Fibroblast of villous mesenchyme (primary cell): ENCODE results near the gene COL23A1. TPM values are rescaled to one million over a fixed set of nuclear protein-coding genes. Genes with fewer than 3 reads are reported as not detected.

Experiments used
- DNase-seq: peaks from one replicate; pipeline ENCODE4 v3.0.0-alpha.2; 2010; ENCODE audit warnings: low read depth
- H3K4me3 ChIP-seq: 2 replicates; pipeline ENCODE4 v1.5.1; 2011; ENCODE audit warnings: low read depth, mild to moderate bottlenecking, low read length
- total RNA-seq: library from RNA; depleted of rRNA; stranded (reverse); fragments of >200 nt; gene quantifications from 2 replicates; pipeline ENCODE4 v1.2.3, GENCODE V29; 2012
- TF ChIP-seq, protein P1 (sequence below): IDR thresholded peaks from 2 replicates; pipeline ENCODE4 v1.5.1; 2012; ENCODE audit warnings: low read depth, mild to moderate bottlenecking, low read length; ENCODE audit not compliant: insufficient read depth

Gene COL23A1
- total RNA-seq, 1 donor = not detected

DNA sequence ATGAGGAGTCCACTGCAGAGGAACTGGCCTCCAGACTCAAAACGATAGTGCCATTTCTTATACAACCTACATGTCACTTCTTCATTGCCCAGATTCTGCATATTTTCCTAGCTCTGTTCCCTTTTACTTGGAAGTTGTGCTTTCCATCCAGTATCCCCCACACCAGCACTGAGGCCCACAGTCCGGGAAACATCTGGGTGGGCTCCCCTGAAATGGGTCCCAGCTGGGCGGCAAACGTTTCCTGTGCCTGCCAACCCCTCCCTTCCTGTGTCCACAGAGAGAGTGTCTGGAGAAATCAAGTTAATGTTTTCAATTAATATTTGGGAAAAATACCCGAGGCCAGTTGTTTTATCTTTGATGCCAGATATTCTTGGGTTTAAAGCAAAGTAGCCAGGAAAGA, 111.8 kb downstream of the COL23A1 start:
- TF ChIP-seq, protein P1, sequence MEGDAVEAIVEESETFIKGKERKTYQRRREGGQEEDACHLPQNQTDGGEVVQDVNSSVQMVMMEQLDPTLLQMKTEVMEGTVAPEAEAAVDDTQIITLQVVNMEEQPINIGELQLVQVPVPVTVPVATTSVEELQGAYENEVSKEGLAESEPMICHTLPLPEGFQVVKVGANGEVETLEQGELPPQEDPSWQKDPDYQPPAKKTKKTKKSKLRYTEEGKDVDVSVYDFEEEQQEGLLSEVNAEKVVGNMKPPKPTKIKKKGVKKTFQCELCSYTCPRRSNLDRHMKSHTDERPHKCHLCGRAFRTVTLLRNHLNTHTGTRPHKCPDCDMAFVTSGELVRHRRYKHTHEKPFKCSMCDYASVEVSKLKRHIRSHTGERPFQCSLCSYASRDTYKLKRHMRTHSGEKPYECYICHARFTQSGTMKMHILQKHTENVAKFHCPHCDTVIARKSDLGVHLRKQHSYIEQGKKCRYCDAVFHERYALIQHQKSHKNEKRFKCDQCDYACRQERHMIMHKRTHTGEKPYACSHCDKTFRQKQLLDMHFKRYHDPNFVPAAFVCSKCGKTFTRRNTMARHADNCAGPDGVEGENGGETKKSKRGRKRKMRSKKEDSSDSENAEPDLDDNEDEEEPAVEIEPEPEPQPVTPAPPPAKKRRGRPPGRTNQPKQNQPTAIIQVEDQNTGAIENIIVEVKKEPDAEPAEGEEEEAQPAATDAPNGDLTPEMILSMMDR = no peak
- no peak overlapping the region for H3K4me3 ChIP-seq
- no peak for DNase-seq

- TF ChIP-seq, protein P1 = no peak
- no peak for DNase-seq
- H3K4me3 ChIP-seq = no peak overlapping the region
Measured at GRCh38 chr5:178477802-178478201, 112.4 kb downstream of the COL23A1 start.

DNA sequence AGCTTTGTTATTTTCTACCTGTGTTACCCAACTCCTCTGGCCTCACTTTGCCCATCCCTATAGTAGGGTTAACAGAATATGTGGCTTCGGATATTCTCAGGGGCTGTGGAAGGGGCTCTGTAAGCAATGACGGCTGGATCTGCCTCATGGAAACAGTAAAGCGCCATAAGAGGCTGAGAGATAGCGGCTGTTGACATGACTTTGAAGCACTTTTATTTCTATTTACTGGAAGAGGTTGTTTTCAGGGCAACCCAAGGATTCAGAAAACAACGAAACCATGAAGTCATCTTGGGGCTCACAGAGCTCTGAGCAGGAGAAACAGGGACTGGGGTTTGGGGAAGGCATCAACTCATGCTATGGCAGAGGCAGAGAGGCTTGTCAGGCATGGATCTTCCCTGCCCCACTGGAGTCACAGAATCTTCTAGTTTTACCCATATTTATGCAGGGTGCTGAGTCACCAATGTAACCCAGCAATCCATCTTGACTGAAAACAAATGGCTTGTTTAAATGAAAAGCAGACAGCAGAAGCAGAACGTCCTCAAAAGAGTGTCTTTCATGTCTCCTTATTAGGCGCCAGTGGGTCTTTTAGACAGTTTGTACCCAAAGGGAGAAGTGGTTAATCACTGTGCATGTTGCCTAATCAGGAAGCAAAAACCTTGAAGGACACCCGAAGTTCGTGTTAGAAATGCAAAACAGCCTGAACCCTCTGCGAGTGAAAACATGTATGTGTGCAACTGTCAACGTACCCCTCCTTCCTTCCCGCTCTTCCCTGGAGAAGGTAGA, 113.0 kb downstream of the COL23A1 start:
- TF ChIP-seq, protein P1 = no peak
- no peak for DNase-seq
- H3K4me3 ChIP-seq = no peak overlapping the region

- no peak for DNase-seq
- TF ChIP-seq, protein P1 = no peak
- no peak overlapping the region for H3K4me3 ChIP-seq
Measured at GRCh38 chr5:178476531-178476930, 113.7 kb downstream of the COL23A1 start.

DNA sequence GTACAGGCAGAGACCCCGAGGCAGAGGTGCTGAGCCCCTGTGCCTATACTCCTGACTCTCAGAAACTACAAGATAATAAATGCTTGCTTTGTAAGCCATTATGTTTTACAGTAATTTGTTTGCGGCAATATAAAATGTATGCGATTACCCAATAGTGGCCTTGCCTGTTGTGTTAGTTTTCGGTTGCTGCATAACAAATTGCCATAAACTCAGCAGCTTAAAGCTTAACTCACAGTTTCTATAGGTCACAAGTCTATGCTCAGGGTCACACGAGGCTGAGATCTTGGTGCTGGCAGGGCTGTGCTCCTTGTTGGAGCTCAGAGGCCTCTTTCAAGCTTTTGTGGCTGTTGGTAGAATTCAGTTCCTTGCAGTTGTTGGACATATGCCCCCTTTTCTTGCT, 114.8 kb downstream of the COL23A1 start:
- no peak for DNase-seq
- H3K4me3 ChIP-seq = no peak overlapping the region
- TF ChIP-seq, protein P1 = no peak

DNA sequence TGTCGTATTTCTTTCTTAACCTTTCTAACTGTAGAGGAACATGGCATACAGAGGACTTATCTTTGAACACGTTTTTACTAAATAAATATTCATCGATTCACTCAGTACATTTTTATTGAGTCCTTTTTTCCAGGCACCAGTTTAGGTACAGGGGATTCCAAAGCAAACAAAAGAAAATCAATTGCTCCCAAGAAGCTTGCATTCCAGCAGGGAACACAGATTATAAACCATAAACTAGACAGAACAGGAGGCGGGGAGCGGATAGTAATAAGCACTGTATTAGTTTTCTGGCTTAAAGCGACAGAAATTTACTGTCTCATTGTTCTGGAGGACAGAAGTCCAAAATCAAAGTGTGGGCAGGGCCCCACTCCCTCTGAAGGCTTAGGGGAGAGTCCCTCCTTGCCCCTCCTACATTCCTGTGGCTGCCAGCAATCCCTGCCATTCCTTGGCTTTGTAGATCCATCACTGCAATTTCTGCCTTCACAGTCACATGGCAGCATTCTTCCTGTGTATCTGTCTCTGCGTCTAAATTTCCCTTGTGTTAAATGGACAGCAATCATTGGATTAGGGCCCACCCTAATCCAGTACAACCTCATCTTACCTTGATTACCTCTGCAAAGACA, 115.5 kb downstream of the COL23A1 start:
- DNase-seq = no peak
- TF ChIP-seq, protein P1 = no peak

More for the DNA sequence above, 115.5 kb downstream of the COL23A1 start:
- H3K4me3 ChIP-seq = no peak overlapping the region
